ENCODE data around the gene SNX21. TPM values are rescaled to one million over a fixed set of nuclear protein-coding genes. Genes with fewer than 3 reads are reported as not detected.

SNX21 gene
- total and polyA plus RNA-seq, 9 of the 15 experiments (the other 6 are each of a cell fraction or from before 2014, with no cell fraction given): 0.10 to 1.2 (median 0.42) TPM

- ChIA-PET POLR2A (interaction anchor here (0.6 to 1.6 kb wide), 4 partner anchors 18 to 101 kb away, joined by 3 to 6 read pairs (median 4); no protein-coding TSS in a partner anchor), CTCF (ENCODE audit: low intra/inter-chr PET ratio) (no interaction called here)
- intact Hi-C loops (cut with micrococcal nuclease) (loop anchor here (10.0 kb wide), 1 partner anchor 51 kb away; the partner anchor contains the start of genes SPATA25 and ZSWIM1), in situ Hi-C loops (cut with MboI) (no loop called here)
- FAIRE-seq (no peak), DNase-seq (ENCODE audit: extremely low read depth in 1 of 4, low spot score in 3 of 4) (peak in 3 of 4 experiments; percentile 50 to 84 (median 83)), ATAC-seq (peak; percentile 61)
- no TSS peak for BruUV-seq (replicated peaks)
- H3K4me3 ChIP-seq: peak overlapping the region; percentile 43
- no peaks in the 10 kb centered on the region for H3K79me2 ChIP-seq (ENCODE audit: control insufficient read depth, insufficient read depth, low read length)
- H2AFZ ChIP-seq (ENCODE audit: low read depth, low read length): peak overlapping the region; percentile 72
- no peaks in the 10 kb centered on the region for H3K36me3 ChIP-seq (ENCODE audit: control insufficient read depth, insufficient read depth, low read length)
- WGBS (ENCODE audit: insufficient coverage, low coverage, missing lambda C conversion rate): 25% methylated on average over 34 of the region's 71 CpGs
- peaks cover 32 to 34% of the 10 kb centered on the region in 2 experiments for H3K4me1 ChIP-seq (replicated peaks in 1 of 2; ENCODE audit: control insufficient read depth in 2 of 2, insufficient read depth in 2 of 2, low read length in 2 of 2)
- H4K20me1 ChIP-seq (replicated peaks; ENCODE audit: control insufficient read depth, insufficient read depth, low read length): no peaks in the 10 kb centered on the region
- H3K4me2 ChIP-seq (ENCODE audit: insufficient read depth, low read length): peak overlapping the region; percentile 61
- H3K27me3 ChIP-seq (ENCODE audit: control insufficient read depth in 2 of 2, insufficient read depth in 2 of 2, low read length in 2 of 2): no peaks in the 10 kb centered on the region
- H3K9me1 ChIP-seq (ENCODE audit: control insufficient read depth, insufficient read depth, low read length): no peaks in the 10 kb centered on the region
- no peak overlapping the region for H3K27ac ChIP-seq (ENCODE audit: extremely low read depth, low read depth, low read length)
- H3K9me3 ChIP-seq (replicated peaks; ENCODE audit: control insufficient read depth, insufficient read depth, low read depth, low read length): no peaks in the 10 kb centered on the region
- peak overlapping the region; percentile 19 to 86; a peak in 3 of 4 replicates for H3K9ac ChIP-seq (ENCODE audit: insufficient read depth in 1 of 2, low read depth in 2 of 2, low read length in 2 of 2)
- peak in 1 of 2 experiments; percentile 53; a peak in 2 of 4 replicates for TF ChIP-seq MAZ (CRISPR knock-in tag; conservative IDR thresholded peaks at IDR 0.05 in 1 of 2, IDR thresholded peaks at IDR 0.05 in 1 of 2)
- TF ChIP-seq CCNT2 (IDR thresholded peaks at IDR 0.05; ENCODE audit: borderline replicate concordance, extremely low read depth, insufficient read length, low read depth, low read length): peak; percentile 37
- TF ChIP-seq RBFOX2 (IDR thresholded peaks at IDR 0.05; ENCODE audit: low read depth, low read length): 0 out of 2 replicates have a peak, but pooled peaks have one; percentile 32
- peak in 1 of 3 experiments; percentile 0 for TF ChIP-seq YY1 (IDR thresholded peaks at IDR 0.05; ENCODE audit: borderline replicate concordance in 1 of 3, control insufficient read depth in 1 of 3, extremely low read depth in 1 of 3, insufficient read depth in 3 of 3, insufficient read length in 1 of 3, insufficient replicate concordance in 2 of 3, low read depth in 1 of 3, low read length in 2 of 3)
- no peak for TF ChIP-seq CREB3L1 (IDR thresholded peaks at IDR 0.05; ENCODE audit: borderline replicate concordance, low read depth)
- no peak for TF ChIP-seq ZNF274 (IDR thresholded peaks at IDR 0.05; ENCODE audit: borderline replicate concordance, low read depth, low read length)
- peak; percentile 25 for TF ChIP-seq KDM5B (IDR thresholded peaks at IDR 0.05; ENCODE audit: insufficient replicate concordance, low read depth, low read length)
These were observed 541 bp downstream of the SNX21 start for GRCh38 chr20:45833883-45834796.
